ENCODE data around the gene DARS1.

The DARS1 gene

GRCh38 chr2:135875491-135876065 lies 109.8 kb downstream of the DARS1 start:
- peak; percentile 43 to 68 for DNase-seq

DNA sequence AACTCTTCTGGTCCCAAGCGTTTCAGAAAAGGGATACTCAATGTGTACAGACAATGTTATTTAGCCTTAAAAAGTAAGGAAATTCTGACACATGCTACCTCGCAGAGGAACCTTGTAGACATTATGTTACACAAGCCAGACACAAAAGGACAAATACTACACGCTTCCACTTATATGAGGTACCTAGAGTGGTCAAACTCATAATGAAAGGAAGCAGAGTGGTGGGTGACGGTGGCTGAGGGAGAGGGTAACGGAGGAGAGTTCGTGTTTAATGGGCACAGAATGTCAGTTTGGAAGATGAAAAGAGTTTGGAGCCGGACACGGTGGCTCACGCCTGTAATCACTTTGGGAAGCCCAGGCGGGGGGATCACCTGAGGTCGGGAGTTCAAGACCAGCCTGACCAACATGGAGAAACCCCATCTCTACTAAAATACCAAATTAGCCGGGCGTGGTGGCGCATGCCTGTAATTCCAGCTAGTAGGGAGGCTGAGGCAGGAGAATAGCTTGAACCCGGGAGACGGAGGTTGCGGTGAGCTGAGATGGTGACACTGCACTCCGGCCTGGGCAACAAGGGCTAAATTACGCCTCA lies 110.6 kb downstream of the DARS1 start:
- no peak for DNase-seq

DNA sequence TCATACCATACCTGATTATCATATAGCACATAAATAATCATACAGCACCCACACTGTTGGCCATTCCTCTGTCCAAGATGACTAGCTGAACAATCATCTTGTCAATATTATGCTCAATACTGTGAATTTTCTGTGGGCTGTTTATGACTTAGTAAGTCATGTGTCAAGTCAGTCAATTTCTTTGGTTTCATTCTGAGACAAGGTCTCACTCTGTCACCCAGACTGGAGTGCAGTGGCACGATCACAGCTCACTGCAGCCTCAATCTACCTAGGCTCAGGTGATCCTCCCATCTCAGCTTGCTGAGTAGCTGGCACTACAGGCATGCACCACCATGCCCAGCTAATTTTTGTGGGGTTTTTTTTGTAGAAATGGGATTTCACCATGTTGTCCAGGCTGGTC lies 114.9 kb downstream of the DARS1 start:
- no peak for DNase-seq

GRCh38 chr2:135863233-135863632 lies 122.2 kb downstream of the DARS1 start:
- DNase-seq, result no peak

DNA sequence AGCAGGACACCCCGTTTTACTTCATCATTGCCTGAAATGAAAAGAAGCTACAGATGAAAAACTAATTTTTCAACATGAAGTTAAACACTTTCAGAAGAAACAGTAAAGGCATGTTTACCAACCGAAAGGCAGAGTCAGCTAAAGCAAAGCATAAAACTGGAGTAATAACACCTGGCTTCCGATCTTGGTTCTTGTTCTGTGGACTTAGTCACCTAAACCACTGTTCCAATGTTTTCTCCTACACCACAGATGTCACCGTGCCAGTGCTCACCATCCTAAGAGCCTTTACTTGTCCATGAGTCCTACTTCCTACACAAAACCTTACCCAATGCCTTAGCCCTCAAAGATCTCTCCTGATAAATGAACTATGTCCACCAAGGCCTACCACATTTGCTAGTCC lies 122.7 kb downstream of the DARS1 start:
- no peak for DNase-seq

Measured in NCI-H526 (cell line).